Neural cell (in vitro differentiated cells): ENCODE data around the gene ERC2. TPM values are rescaled to one million over a fixed set of nuclear protein-coding genes. Genes with fewer than 3 reads are reported as not detected.
"Not testable (repeated sequence)": the region's sequence is repeated elsewhere in the genome, so short reads cannot be mapped to it uniquely, and the experiment has no call there.

Experiments used
- H2AFZ ChIP-seq: fragments of 200-600, 300-800 bp; sonication (generic), shearing (Covaris generic); 2 replicates; pipeline ENCODE4 v1.6.0; 2014; ENCODE audit warnings: low read depth, mild to moderate bottlenecking, antibody characterized with exemption, low read length, moderate library complexity
- H3F3A ChIP-seq: fragments of 200-600 bp; shearing (Covaris generic); 2 replicates; pipeline ENCODE4 v1.6.1; 2016; ENCODE audit warnings: mild to moderate bottlenecking, moderate library complexity, mixed read lengths, antibody characterized with exemption, low read length; ENCODE audit not compliant: insufficient read depth, poor library complexity, severe bottlenecking
- H3K27ac ChIP-seq: fragments of 200-600, 300-800 bp; sonication (generic), shearing (Covaris generic); 2 replicates; pipeline ENCODE4 v1.5.1; 2014; ENCODE audit warnings: mild to moderate bottlenecking, low read length, moderate library complexity
- H3K27me3 ChIP-seq: fragments of 300-800, 200-600 bp; sonication (generic), shearing (Covaris generic); 2 replicates; pipeline ENCODE4 v1.6.0; 2014; ENCODE audit warnings: mild to moderate bottlenecking, low read depth, low read length, moderate library complexity; ENCODE audit not compliant: insufficient read depth
- H3K36me3 ChIP-seq: fragments of 300-800, 200-600 bp; sonication (generic), shearing (Covaris generic); 2 replicates; pipeline ENCODE4 v1.5.1; 2014; ENCODE audit warnings: mild to moderate bottlenecking, antibody characterized with exemption, low read length, moderate library complexity; ENCODE audit not compliant: insufficient read depth
- H3K4me2 ChIP-seq: fragments of 300-800, 200-600 bp; sonication (generic), shearing (Covaris generic); 2 replicates; pipeline ENCODE4 v1.6.0; 2014; ENCODE audit warnings: mild to moderate bottlenecking, low read length
- H3K4me3 ChIP-seq: fragments of 300-800, 200-600 bp; sonication (generic), shearing (Covaris generic); 2 replicates; pipeline ENCODE4 v1.5.1; 2014; ENCODE audit warnings: mild to moderate bottlenecking, low read length, moderate library complexity
- H3K79me2 ChIP-seq: fragments of 200-600 bp; shearing (Covaris generic); replicated peaks from 2 replicates; pipeline ENCODE4 v1.6.0; 2014; ENCODE audit warnings: mild to moderate bottlenecking, low read length, moderate library complexity; ENCODE audit not compliant: insufficient read depth
- H3K9ac ChIP-seq: fragments of 300-800, 200-600 bp; sonication (generic), shearing (Covaris generic); 2 replicates; pipeline ENCODE4 v1.6.1; 2016; ENCODE audit warnings: mild to moderate bottlenecking, low read length, mixed read lengths
- H3K9me2 ChIP-seq: fragments of 200-600 bp; shearing (Covaris generic); 2 replicates; pipeline ENCODE4 v1.6.1; 2016; ENCODE audit warnings: mild to moderate bottlenecking, low read length, mixed read lengths; ENCODE audit not compliant: insufficient read depth
- H3K9me3 ChIP-seq: fragments of 200-600, 300-800 bp; sonication (generic), shearing (Covaris generic); 2 replicates; pipeline ENCODE4 v1.6.1; 2016; ENCODE audit warnings: mild to moderate bottlenecking, mixed run types, low read length, moderate library complexity, mixed read lengths
- H4K20me1 ChIP-seq: fragments of 200-600 bp; shearing (Covaris generic); 2 replicates; pipeline ENCODE4 v1.6.1; 2016; ENCODE audit warnings: mild to moderate bottlenecking, mixed run types; ENCODE audit not compliant: insufficient read depth
- CTCF ChIP-seq: fragments of 450-650 bp; IDR thresholded peaks from 2 replicates; pipeline ENCODE4 v1.5.1; 2014; ENCODE audit warnings: antibody characterized with exemption, mild to moderate bottlenecking, moderate library complexity; ENCODE audit not compliant: poor library complexity, severe bottlenecking
- EP300 ChIP-seq: fragments of 450-650 bp; conservative IDR thresholded peaks from 2 replicates; pipeline ENCODE4 v1.6.1; 2014; ENCODE audit warnings: antibody characterized with exemption, mild to moderate bottlenecking, moderate library complexity; ENCODE audit not compliant: poor library complexity, severe bottlenecking
- EZH2 ChIP-seq: fragments of 200-600, 300-800 bp; shearing (Covaris generic), sonication (generic); IDR thresholded peaks from 2 replicates; pipeline ENCODE4 v1.6.1; 2014; ENCODE audit warnings: antibody characterized with exemption, low read length, borderline replicate concordance, mild to moderate bottlenecking; ENCODE audit not compliant: insufficient read depth, poor library complexity, severe bottlenecking
- MXI1 ChIP-seq: fragments of 450-650 bp; conservative IDR thresholded peaks from 2 replicates; pipeline ENCODE4 v1.6.1; 2014; ENCODE audit warnings: antibody characterized with exemption, mild to moderate bottlenecking; ENCODE audit not compliant: poor library complexity, severe bottlenecking
- POLR2AphosphoS5 ChIP-seq: IDR thresholded peaks from 2 replicates; pipeline ENCODE4 v1.6.1; 2012
- RAD21 ChIP-seq: fragments of 450-650 bp; conservative IDR thresholded peaks from 2 replicates; pipeline ENCODE4 v1.6.1; 2014; ENCODE audit warnings: antibody characterized with exemption, mild to moderate bottlenecking, moderate library complexity
- REST ChIP-seq: IDR thresholded peaks from 2 replicates; pipeline ENCODE4 v1.6.1; 2012; ENCODE audit warnings: borderline replicate concordance
- SMC3 ChIP-seq: fragments of 450-650 bp; conservative IDR thresholded peaks from 2 replicates; pipeline ENCODE4 v1.6.1; 2014; ENCODE audit warnings: antibody characterized with exemption, mild to moderate bottlenecking, moderate library complexity; ENCODE audit not compliant: poor library complexity
- TAF1 ChIP-seq: IDR thresholded peaks from 2 replicates; pipeline ENCODE4 v1.6.1; 2012; ENCODE audit warnings: low read depth
- polyA plus RNA-seq: library from polyadenylated mRNA; depleted of rRNA; stranded (reverse); fragments of >200 nt; gene quantifications from 2 replicates; pipeline ENCODE4 v1.2.3, GENCODE V29; 2014

ERC2 gene
- polyA plus RNA-seq, 1 donor from 2014 or later, result 60.4 TPM

- TF ChIP-seq MXI1 (no peak), POLR2AphosphoS5 (no peak), REST (no peak), EP300 (no peak), EZH2 (no peak), RAD21 (no peak), SMC3 (no peak), TAF1 (no peak)
- Histone ChIP-seq H3K36me3 (no peaks in the 10 kb centered on the region), H3F3A (no peaks in the 10 kb centered on the region), H3K27me3 (no peaks in the 10 kb centered on the region), H3K27ac (no peak overlapping the region), H3K9ac (no peak overlapping the region), H3K4me2 (no peak overlapping the region), H3K9me3 (no peaks in the 10 kb centered on the region), H3K4me3 (no peak overlapping the region), H4K20me1 (no peaks in the 10 kb centered on the region), H2AFZ (no peak overlapping the region), H3K79me2 (no peaks in the 10 kb centered on the region), H3K9me2 (no peaks in the 10 kb centered on the region)
Measured at GRCh38 chr3:56502738-56503137, 34.5 kb upstream of the ERC2 start.

- not testable (repeated sequence) for H3K4me3 ChIP-seq, H3K27me3 ChIP-seq
Measured at GRCh38 chr3:56496376-56496775, 28.1 kb upstream of the ERC2 start.

GRCh38 chr3:56494679-56495322, 26.5 kb upstream of the ERC2 start:
- Histone ChIP-seq H3K9ac (no peak overlapping the region), H2AFZ (no peak overlapping the region), H3K9me2 (no peaks in the 10 kb centered on the region), H3K27me3 (no peaks in the 10 kb centered on the region), H3K9me3 (no peaks in the 10 kb centered on the region), H3K4me3 (no peak overlapping the region), H3K36me3 (no peaks in the 10 kb centered on the region), H3K27ac (no peak overlapping the region), H3F3A (no peaks in the 10 kb centered on the region), H4K20me1 (no peaks in the 10 kb centered on the region), H3K79me2 (no peaks in the 10 kb centered on the region), H3K4me2 (no peak overlapping the region)
- peak; percentile 94 for TF ChIP-seq CTCF
- peak; percentile 14 for TF ChIP-seq MXI1
- TF ChIP-seq EP300, result no peak
- no peak for TF ChIP-seq EZH2
- no peak for TF ChIP-seq POLR2AphosphoS5
- TF ChIP-seq SMC3, result peak; percentile 83
- peak; percentile 72 for TF ChIP-seq RAD21
- TF ChIP-seq TAF1, result no peak
- peak; percentile 94 for TF ChIP-seq REST

More at GRCh38 chr3:56496376-56496775, 28.1 kb upstream of the ERC2 start:
- not testable (repeated sequence) for H3K4me2 ChIP-seq, H2AFZ ChIP-seq, H3F3A ChIP-seq, H3K36me3 ChIP-seq, H3K9me2 ChIP-seq, H3K9me3 ChIP-seq, H4K20me1 ChIP-seq, H3K79me2 ChIP-seq, H3K27ac ChIP-seq, H3K9ac ChIP-seq
